Peyer's patch (tissue), 4 donors: ENCODE data around the gene PPP2R5E.

Experiments
- CTCF ChIP-seq, 6 experiments: fragments of 450-650 bp in 4 of 6; fragments of 200-600 bp in 2 of 6; sonication (generic) in 1 of 6; IDR thresholded peaks; one replicate each; pipeline ENCODE4 v1.5.1; 2017 to 2019; ENCODE audit warnings: antibody characterized with exemption in 6 of 6, mild to moderate bottlenecking in 3 of 6, moderate library complexity in 1 of 6
- POLR2A ChIP-seq, 2 donors: fragments of 450-650 bp; IDR thresholded peaks; one replicate each; pipeline ENCODE4 v1.5.1; 2017; ENCODE audit warnings: antibody characterized with exemption in 2 of 2, mild to moderate bottlenecking in 2 of 2, moderate library complexity in 2 of 2

- TF ChIP-seq CTCF (IDR thresholded peaks at IDR 0.05) = no peak
- no peak for TF ChIP-seq POLR2A (IDR thresholded peaks at IDR 0.05)
These were observed 65.6 kb downstream of the PPP2R5E start for GRCh38 chr14:63477556-63477955.
